Measurements from ENCODE around the gene MS4A4A.

The MS4A4A gene

DNA sequence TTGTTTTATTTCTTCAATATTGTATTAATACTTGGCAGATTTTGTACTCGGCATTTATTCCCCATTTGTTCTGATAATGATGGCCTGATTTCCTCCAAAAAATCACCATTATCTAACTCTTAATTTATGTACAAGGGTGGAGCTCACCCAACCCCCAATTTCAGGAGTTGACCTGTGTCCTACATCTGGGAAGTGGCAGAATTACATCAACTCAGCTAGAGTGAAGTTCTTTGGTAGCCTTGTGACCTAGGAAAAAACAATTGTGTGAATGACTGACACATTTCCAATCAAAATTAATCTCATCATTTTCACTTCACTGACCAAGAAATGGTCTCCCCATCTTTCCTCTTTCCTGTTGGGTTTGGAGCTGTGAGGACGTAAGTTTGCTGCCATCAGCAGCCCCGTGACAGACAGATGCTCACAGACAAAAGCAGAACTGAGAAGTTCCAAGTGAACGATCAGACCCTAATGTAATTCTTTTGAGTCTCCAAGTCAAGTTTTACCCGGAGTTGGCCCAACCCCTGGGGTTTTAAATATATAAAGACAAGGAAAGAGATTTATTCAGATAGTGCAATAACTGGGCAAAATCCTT is 30.0 kb downstream of the MS4A4A start:
- no peaks in the 10 kb centered on the region for H3K9me3 ChIP-seq (ENCODE audit: severe bottlenecking)
- H3K4me3 ChIP-seq (ENCODE audit: severe bottlenecking), result no peak overlapping the region
- no peaks in the 10 kb centered on the region for H3K27me3 ChIP-seq (ENCODE audit: insufficient read depth, poor library complexity, severe bottlenecking)
- ATAC-seq (ENCODE audit: low read depth) (no peak), DNase-seq (ENCODE audit: low spot score) (no peak)
- no peak overlapping the region for H3K27ac ChIP-seq (ENCODE audit: poor library complexity, severe bottlenecking)
- TF ChIP-seq, protein P1, sequence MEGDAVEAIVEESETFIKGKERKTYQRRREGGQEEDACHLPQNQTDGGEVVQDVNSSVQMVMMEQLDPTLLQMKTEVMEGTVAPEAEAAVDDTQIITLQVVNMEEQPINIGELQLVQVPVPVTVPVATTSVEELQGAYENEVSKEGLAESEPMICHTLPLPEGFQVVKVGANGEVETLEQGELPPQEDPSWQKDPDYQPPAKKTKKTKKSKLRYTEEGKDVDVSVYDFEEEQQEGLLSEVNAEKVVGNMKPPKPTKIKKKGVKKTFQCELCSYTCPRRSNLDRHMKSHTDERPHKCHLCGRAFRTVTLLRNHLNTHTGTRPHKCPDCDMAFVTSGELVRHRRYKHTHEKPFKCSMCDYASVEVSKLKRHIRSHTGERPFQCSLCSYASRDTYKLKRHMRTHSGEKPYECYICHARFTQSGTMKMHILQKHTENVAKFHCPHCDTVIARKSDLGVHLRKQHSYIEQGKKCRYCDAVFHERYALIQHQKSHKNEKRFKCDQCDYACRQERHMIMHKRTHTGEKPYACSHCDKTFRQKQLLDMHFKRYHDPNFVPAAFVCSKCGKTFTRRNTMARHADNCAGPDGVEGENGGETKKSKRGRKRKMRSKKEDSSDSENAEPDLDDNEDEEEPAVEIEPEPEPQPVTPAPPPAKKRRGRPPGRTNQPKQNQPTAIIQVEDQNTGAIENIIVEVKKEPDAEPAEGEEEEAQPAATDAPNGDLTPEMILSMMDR (IDR thresholded peaks at IDR 0.05; ENCODE audit: poor library complexity, severe bottlenecking), result no peak
- no peaks in the 10 kb centered on the region for H3K4me1 ChIP-seq (ENCODE audit: insufficient read depth, poor library complexity, severe bottlenecking)
- H3K36me3 ChIP-seq (ENCODE audit: low read depth), result no peaks in the 10 kb centered on the region

DNA sequence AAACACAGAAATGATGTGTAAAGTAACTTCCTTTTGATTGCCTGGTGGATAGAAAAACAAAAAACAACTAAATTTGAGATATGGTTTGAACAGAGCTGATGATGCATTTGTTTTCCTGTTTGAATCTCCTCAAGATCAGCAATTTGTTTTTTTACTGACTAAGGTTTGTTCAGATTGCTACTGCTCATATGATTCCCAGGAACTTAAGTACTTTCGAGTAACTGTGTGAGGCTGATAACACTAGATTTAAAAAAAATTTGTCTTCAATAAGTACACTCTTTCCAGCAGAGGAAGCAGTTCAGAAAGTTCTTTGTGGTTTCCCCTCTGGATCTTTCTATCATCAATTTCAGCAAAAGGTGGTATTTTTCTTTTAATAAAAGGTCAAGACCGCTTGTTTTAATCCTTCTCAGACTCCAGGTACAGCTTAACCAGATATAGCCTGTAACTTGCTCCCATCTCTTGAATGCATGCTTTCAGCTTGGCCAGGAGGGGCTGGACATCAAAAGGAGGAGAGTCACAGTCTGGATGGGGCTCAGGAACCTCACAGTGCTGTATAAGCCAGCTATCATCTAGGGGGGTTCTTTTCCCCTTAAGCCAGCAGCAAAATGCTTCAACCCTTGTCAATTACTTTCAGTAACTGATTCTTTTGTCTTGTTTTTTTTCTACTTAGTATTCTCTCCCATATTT is 34.3 kb downstream of the MS4A4A start:
- Histone ChIP-seq H3K27me3 (ENCODE audit: insufficient read depth, poor library complexity, severe bottlenecking) (no peaks in the 10 kb centered on the region), H3K36me3 (ENCODE audit: low read depth) (no peaks in the 10 kb centered on the region), H3K27ac (ENCODE audit: poor library complexity, severe bottlenecking) (no peak overlapping the region), H3K4me1 (ENCODE audit: insufficient read depth, poor library complexity, severe bottlenecking) (no peaks in the 10 kb centered on the region), H3K9me3 (ENCODE audit: severe bottlenecking) (no peaks in the 10 kb centered on the region), H3K4me3 (ENCODE audit: severe bottlenecking) (no peak overlapping the region)
- TF ChIP-seq, protein P1 (IDR thresholded peaks at IDR 0.05; ENCODE audit: poor library complexity, severe bottlenecking), result no peak
- ATAC-seq (ENCODE audit: low read depth) (no peak), DNase-seq (ENCODE audit: low spot score) (no peak)

DNA sequence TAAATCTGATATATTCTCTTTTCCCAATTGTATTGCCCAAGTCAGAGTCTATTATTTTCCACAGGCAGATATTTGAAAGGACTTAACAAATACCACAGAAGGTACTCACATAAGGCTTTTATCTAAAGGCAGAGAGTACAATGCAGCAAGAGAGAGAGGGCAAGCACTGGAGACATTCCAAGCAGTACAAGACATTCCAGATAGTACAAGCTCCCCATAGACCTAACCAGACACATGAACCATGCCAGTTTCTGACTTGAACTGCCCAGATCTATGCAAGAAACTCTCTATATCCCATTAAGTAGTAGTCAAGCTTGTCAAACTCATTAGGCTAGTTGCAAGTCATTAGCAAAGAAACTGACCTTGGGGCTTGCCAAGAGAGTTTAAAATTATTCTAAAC is 35.4 kb downstream of the MS4A4A start:
- Histone ChIP-seq H3K36me3 (ENCODE audit: low read depth) (no peaks in the 10 kb centered on the region), H3K9me3 (ENCODE audit: severe bottlenecking) (no peaks in the 10 kb centered on the region), H3K4me1 (ENCODE audit: insufficient read depth, poor library complexity, severe bottlenecking) (no peaks in the 10 kb centered on the region), H3K4me3 (ENCODE audit: severe bottlenecking) (no peak overlapping the region), H3K27me3 (ENCODE audit: insufficient read depth, poor library complexity, severe bottlenecking) (no peaks in the 10 kb centered on the region), H3K27ac (ENCODE audit: poor library complexity, severe bottlenecking) (no peak overlapping the region)
- no peak for ATAC-seq (ENCODE audit: low read depth)
- TF ChIP-seq, protein P1 (IDR thresholded peaks at IDR 0.05; ENCODE audit: poor library complexity, severe bottlenecking), result no peak
- DNase-seq (ENCODE audit: low spot score), result no peak

DNA sequence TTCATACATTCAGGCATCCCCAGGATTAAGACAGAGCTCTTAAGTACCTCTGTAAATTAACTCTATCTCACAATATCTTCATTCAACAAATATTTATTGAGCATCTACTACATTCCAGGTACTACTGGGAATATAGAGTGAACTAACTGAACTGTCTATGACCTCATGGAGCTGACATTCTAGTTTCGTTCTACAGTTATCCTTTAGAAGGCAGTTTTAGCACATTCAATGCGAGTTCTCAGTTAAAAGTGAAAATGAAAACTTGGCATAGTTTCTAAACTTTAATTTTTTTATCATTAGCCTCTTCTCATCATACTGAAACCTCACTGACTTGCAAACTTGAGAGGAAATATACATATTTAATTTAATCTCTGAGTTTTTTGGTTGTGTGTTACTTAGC is 35.9 kb downstream of the MS4A4A start:
- no peak for ATAC-seq (ENCODE audit: low read depth)
- H3K9me3 ChIP-seq (ENCODE audit: severe bottlenecking), result no peaks in the 10 kb centered on the region
- TF ChIP-seq, protein P1 (IDR thresholded peaks at IDR 0.05; ENCODE audit: poor library complexity, severe bottlenecking), result no peak
- no peak for DNase-seq (ENCODE audit: low spot score)
- H3K27me3 ChIP-seq (ENCODE audit: insufficient read depth, poor library complexity, severe bottlenecking), result no peaks in the 10 kb centered on the region
- H3K36me3 ChIP-seq (ENCODE audit: low read depth), result no peaks in the 10 kb centered on the region
- no peak overlapping the region for H3K4me3 ChIP-seq (ENCODE audit: severe bottlenecking)
- H3K27ac ChIP-seq (ENCODE audit: poor library complexity, severe bottlenecking), result no peak overlapping the region
- H3K4me1 ChIP-seq (ENCODE audit: insufficient read depth, poor library complexity, severe bottlenecking), result no peaks in the 10 kb centered on the region

DNA sequence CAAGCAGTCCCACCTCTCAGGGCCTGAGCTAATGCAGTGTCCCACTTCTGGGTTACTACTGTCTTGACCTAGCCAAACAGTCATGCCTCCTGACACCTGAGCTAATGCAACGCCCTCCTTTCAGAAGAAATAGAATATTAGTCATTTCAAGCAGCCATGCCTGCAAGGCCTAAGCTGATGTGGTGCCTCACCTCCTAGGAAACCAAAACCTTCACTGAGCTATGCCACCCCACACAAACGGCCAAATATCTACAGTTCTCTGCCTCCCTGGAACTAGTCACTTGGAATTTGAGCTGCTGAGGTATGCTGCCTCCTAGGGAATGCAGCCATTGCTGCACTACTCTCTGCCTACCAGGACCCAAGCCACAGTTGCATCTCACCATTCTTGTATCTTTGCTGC is 38.3 kb downstream of the MS4A4A start:
- Histone ChIP-seq H3K36me3 (ENCODE audit: low read depth) (no peaks in the 10 kb centered on the region), H3K4me1 (ENCODE audit: insufficient read depth, poor library complexity, severe bottlenecking) (no peaks in the 10 kb centered on the region), H3K27ac (ENCODE audit: poor library complexity, severe bottlenecking) (no peak overlapping the region), H3K9me3 (ENCODE audit: severe bottlenecking) (no peaks in the 10 kb centered on the region), H3K27me3 (ENCODE audit: insufficient read depth, poor library complexity, severe bottlenecking) (no peaks in the 10 kb centered on the region), H3K4me3 (ENCODE audit: severe bottlenecking) (no peak overlapping the region)
- DNase-seq (ENCODE audit: low spot score) (no peak), ATAC-seq (ENCODE audit: low read depth) (no peak)
- TF ChIP-seq, protein P1 (IDR thresholded peaks at IDR 0.05; ENCODE audit: poor library complexity, severe bottlenecking), result no peak
